Measurements from ENCODE around the gene VPS36.
"Not testable (repeated sequence)": the region's sequence is repeated elsewhere in the genome, so short reads cannot be mapped to it uniquely, and the experiment has no call there.

VPS36 gene, protein sequence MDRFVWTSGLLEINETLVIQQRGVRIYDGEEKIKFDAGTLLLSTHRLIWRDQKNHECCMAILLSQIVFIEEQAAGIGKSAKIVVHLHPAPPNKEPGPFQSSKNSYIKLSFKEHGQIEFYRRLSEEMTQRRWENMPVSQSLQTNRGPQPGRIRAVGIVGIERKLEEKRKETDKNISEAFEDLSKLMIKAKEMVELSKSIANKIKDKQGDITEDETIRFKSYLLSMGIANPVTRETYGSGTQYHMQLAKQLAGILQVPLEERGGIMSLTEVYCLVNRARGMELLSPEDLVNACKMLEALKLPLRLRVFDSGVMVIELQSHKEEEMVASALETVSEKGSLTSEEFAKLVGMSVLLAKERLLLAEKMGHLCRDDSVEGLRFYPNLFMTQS

DNA sequence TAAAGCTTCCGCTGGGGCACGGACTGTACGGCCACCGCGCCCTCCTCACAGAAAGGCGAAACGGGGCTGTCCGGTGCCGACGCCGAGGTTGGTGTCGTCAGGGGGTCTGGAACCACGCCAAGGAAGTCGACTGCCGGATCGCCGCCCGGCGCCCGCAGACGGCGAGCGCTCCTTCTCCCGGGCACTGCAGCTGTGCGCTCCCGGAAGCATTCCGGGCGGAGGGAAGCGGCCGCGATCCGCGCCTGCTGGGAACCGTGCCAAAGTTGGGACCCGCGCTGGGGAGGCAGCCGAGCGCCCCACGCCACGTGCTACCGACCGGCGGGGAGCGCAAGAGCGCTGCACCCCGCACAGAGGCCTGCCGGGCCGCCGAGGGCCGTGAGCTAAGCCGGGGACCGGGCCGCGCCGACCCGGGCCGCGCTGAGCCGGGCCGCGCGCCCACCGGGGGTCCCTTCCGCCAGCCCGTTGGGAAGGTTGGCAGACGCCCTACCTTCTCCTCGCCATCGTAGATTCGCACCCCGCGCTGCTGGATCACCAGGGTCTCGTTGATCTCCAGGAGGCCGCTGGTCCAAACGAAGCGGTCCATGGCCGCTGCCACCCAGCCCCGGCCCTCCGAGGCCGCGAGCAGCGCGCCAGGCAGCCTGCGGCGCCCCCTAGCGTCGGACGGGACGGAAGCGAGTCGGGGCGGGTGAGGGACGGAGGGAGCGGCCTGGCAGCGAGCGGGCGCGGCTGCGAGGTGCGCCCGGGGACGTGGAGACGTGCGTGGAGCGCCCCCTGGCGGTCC, at the start of gene VPS36:
VPS36 (minus strand) TSS at position 623 of the 781 bp plus-strand sequence; CDS start at position 583, 40 bp downstream.
- peak; percentile 91 for DNase-seq (ENCODE audit: low read depth)
- peak within 1 kb of the TSS; percentile 95 for H3K4me3 ChIP-seq (ENCODE audit: control insufficient read depth, low read depth, low read length)
- TF ChIP-seq CTCF (conservative IDR thresholded peaks at IDR 0.05; ENCODE audit: control insufficient read depth, insufficient read depth, low read depth, low read length) = peak; percentile 65

DNA sequence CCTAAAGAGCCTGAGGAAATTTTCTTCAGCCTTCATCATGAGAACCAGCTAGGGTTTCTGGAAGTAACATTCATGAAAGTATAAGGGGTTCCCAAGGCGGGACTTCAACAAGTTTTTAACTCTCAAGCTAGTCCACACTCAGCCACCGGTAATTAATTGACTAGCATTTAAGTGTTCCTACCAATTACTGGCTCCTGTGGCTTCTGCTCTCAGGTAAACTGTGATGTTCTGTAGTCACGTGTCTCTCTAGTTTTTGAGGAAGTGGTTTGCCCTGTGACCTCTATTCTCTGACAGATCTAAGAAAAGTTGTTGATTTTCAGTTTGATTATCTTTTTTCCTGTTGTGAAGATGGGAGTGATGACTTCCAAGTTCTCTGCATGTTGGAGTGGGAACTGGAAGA, 47.5 kb upstream of the VPS36 start:
- not testable (repeated sequence) for DNase-seq (ENCODE audit: low read depth); H3K4me3 ChIP-seq (ENCODE audit: control insufficient read depth, low read depth, low read length)

- not testable (repeated sequence) for H3K4me3 ChIP-seq (ENCODE audit: control insufficient read depth, low read depth, low read length); DNase-seq (ENCODE audit: low read depth)
Observed at GRCh38 chr13:52494241-52494640, 43.8 kb upstream of the VPS36 start.

DNA sequence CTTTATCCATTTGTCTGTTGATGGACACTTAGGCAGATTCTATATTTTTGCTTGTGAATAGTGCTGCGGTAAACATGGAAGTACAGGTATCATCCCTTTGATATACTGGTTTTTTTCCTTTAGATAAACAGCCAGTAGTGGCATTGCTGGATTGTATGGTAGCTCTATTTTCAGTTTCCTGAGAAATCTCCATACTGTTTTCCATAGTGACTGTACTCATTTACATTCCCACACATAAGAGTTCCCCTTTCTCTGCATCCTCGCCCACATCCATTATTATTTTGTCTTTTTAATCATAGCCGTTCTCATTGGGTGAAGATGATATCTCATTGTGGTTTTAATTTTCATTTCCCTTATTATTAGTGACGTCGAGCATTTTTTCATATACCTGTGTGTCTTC, 40.6 kb upstream of the VPS36 start:
- DNase-seq (ENCODE audit: low read depth); H3K4me3 ChIP-seq (ENCODE audit: control insufficient read depth, low read depth, low read length): not testable (repeated sequence)

GRCh38 chr13:52488763-52489162, 38.3 kb upstream of the VPS36 start:
- not testable (repeated sequence) for DNase-seq (ENCODE audit: low read depth); H3K4me3 ChIP-seq (ENCODE audit: control insufficient read depth, low read depth, low read length)

GRCh38 chr13:52487078-52487477, 36.6 kb upstream of the VPS36 start:
- DNase-seq (ENCODE audit: low read depth); H3K4me3 ChIP-seq (ENCODE audit: control insufficient read depth, low read depth, low read length): not testable (repeated sequence)

- not testable (repeated sequence) for H3K4me3 ChIP-seq (ENCODE audit: control insufficient read depth, low read depth, low read length); DNase-seq (ENCODE audit: low read depth)
Observed at GRCh38 chr13:52480677-52481428, 30.4 kb upstream of the VPS36 start.

- H3K4me3 ChIP-seq (ENCODE audit: control insufficient read depth, low read depth, low read length); DNase-seq (ENCODE audit: low read depth): not testable (repeated sequence)
Observed at GRCh38 chr13:52468487-52468886, 18.1 kb upstream of the VPS36 start.

DNA sequence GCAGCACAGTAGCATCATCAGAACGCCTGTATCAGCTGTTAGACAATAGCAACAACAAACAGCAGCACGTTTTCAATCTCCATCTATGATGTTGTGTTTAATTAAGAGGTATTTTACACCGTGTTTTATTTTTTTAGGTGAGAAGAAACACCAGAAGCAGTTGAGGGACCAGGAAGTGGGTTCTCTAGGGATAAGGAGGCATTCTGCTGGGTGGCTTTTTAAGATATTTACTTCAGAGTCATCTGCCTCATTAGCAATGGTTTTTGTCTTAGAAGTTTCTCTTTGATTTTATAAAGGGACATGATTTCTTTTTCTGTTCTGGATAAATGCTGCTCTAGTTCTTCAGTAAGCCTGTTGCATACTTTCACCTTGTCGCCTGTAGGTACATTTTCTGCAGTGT, 13.1 kb upstream of the VPS36 start:
- no peak overlapping the region for H3K4me3 ChIP-seq (ENCODE audit: control insufficient read depth, low read depth, low read length)
- TF ChIP-seq CTCF (conservative IDR thresholded peaks at IDR 0.05; ENCODE audit: control insufficient read depth, insufficient read depth, low read depth, low read length) = no peak
- no peak for DNase-seq (ENCODE audit: low read depth)

- DNase-seq (ENCODE audit: low read depth) = no peak
- no peak for TF ChIP-seq CTCF (conservative IDR thresholded peaks at IDR 0.05; ENCODE audit: control insufficient read depth, insufficient read depth, low read depth, low read length)
- H3K4me3 ChIP-seq (ENCODE audit: control insufficient read depth, low read depth, low read length) = no peak overlapping the region
Observed at GRCh38 chr13:52461265-52461664, 10.8 kb upstream of the VPS36 start.

All from fibroblast of mammary gland (primary cell).